A673 (cell line): ENCODE measurements around the gene PMP22.

Source experiments
- EZH2 ChIP-seq: fragments of 200-600 bp; sonication (generic); IDR thresholded peaks from 2 replicates; pipeline ENCODE4 v1.6.1; 2017; ENCODE audit warnings: borderline replicate concordance, low read depth, mild to moderate bottlenecking, mixed read lengths, antibody characterized with exemption, low read length; ENCODE audit not compliant: poor library complexity, severe bottlenecking
- TF ChIP-seq, protein P1 (sequence below): fragments of 300-800, 200-600 bp; sonication (generic); conservative IDR thresholded peaks from 2 replicates; pipeline ENCODE4 v1.5.1; 2017; ENCODE audit warnings: low read depth, mild to moderate bottlenecking, antibody characterized with exemption, low read length, moderate library complexity, mixed read lengths

DNA sequence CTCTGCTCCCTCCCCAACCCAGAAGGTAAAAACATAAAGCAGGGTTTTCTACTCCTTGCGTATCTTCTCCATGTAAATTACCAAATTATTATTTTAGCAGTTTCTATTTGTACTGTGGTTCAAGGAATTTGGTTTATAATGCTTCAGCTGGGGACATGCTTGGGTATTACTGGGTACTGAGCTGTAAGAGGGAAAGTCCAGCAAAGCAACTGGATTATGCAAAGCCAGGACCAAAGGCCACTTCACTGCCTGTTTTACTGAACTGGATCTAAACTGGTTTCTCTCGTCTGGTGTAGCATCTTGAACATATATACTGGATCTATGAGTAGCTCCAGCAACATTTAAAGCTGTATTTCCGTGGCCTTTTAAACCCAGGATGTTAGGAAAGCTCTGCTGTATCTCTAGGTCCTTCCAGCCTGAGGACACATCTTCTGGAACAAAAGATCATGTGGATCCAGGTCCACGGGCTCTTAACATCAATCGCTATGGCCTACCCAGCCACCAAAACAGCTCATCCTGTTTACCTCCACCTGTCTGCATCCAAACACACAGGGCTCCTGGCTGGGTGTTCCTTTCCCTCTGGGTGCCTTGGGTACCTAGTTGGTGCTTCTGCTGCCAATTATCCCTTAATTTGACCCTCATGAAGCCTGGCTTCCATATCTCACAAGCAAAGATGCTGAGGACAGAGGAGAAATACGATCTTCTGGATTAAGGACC, 7.2 kb downstream of the PMP22 start:
- TF ChIP-seq, protein P1, sequence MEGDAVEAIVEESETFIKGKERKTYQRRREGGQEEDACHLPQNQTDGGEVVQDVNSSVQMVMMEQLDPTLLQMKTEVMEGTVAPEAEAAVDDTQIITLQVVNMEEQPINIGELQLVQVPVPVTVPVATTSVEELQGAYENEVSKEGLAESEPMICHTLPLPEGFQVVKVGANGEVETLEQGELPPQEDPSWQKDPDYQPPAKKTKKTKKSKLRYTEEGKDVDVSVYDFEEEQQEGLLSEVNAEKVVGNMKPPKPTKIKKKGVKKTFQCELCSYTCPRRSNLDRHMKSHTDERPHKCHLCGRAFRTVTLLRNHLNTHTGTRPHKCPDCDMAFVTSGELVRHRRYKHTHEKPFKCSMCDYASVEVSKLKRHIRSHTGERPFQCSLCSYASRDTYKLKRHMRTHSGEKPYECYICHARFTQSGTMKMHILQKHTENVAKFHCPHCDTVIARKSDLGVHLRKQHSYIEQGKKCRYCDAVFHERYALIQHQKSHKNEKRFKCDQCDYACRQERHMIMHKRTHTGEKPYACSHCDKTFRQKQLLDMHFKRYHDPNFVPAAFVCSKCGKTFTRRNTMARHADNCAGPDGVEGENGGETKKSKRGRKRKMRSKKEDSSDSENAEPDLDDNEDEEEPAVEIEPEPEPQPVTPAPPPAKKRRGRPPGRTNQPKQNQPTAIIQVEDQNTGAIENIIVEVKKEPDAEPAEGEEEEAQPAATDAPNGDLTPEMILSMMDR, result no peak
- TF ChIP-seq EZH2, result no peak
